K562 (cell line): Measurements from ENCODE around the gene SLC7A6. TPM values are rescaled to one million over a fixed set of nuclear protein-coding genes. Genes with fewer than 3 reads are reported as not detected.
A peak's percentile ranks its signal among the peaks of the same experiment; 100 is the strongest.

Experiments used
- ATAC-seq: fragments of 200-7000 bp; cut with Tn5 transposase; 3 replicates; pipeline ENCODE4 v1.9.1; 2020; ENCODE audit warnings: moderate library complexity
- BruUV-seq: library from RNA; stranded (reverse); fragments of 400-500 nt; replicated peaks from 2 replicates; lab custom pipeline; 2021; lab: Mats Ljungman, UMichigan
- CTCF ChIA-PET: fragments of 300-600 bp; formaldehyde crosslinking; extraction: SDS; loops from one replicate; lab custom pipeline; 2021; ENCODE audit warnings: low intra/inter-chr PET ratio; lab: Yijun Ruan, JAX
- POLR2A ChIA-PET: fragments of 300-600, 350-650 bp; sonication (Branson Sonifier 250); formaldehyde crosslinking; extraction: SDS; loops from one replicate; lab custom pipeline; 2021; ENCODE audit warnings: antibody characterized with exemption, inconsistent platforms; lab: Yijun Ruan, JAX
- DNase-seq, 4 experiments: peaks; one replicate each; pipeline versions ENCODE4 v3.0.0 to v3.0.0-alpha.2; 2011 to 2018; ENCODE audit warnings: low spot score in 3 of 4, mixed read lengths in 3 of 4; ENCODE audit errors: extremely low read depth in 1 of 4
- FAIRE-seq: peaks from 2 replicates; lab custom pipeline; 2011; peaks lifted over from hg19 to GRCh38; lab: Jason Lieb, UNC
- H2AFZ ChIP-seq: 2 replicates; pipeline ENCODE4 v1.6.0; 2011; ENCODE audit warnings: low read depth, low read length, control low read depth, inconsistent platforms
- H3K27ac ChIP-seq: fragments of 200-600 bp; 3 replicates; pipeline ENCODE4 v1.8.0; 2011; ENCODE audit warnings: low read depth, mild to moderate bottlenecking, control low read depth, inconsistent platforms, low read length, moderate library complexity, mixed read lengths; ENCODE audit errors: extremely low read depth
- H3K27me3 ChIP-seq, 2 experiments: fragments of 300-600 bp in 1 of 2; 2 replicates in 1 of 2; 3 replicates in 1 of 2; pipeline versions ENCODE4 v1.6.0 to v1.8.0; 2011; ENCODE audit warnings: inconsistent platforms in 2 of 2, low read length in 2 of 2, mild to moderate bottlenecking in 1 of 2, mixed read lengths in 1 of 2, moderate library complexity in 1 of 2; ENCODE audit not compliant: control insufficient read depth in 2 of 2, insufficient read depth in 2 of 2
- H3K36me3 ChIP-seq: fragments of 300-600 bp; 3 replicates; pipeline ENCODE4 v1.8.0; 2011; ENCODE audit warnings: mild to moderate bottlenecking, low read length, inconsistent platforms; ENCODE audit not compliant: control insufficient read depth, insufficient read depth
- H3K4me1 ChIP-seq, 2 experiments: fragments of 200-600 bp in 1 of 2; replicated peaks in 1 of 2; 2 replicates in 1 of 2; 3 replicates in 1 of 2; pipeline versions ENCODE4 v1.5.1 to v1.8.0; 2011; ENCODE audit warnings: inconsistent platforms in 2 of 2, low read length in 2 of 2, mild to moderate bottlenecking in 1 of 2, mixed read lengths in 1 of 2, moderate library complexity in 1 of 2; ENCODE audit not compliant: control insufficient read depth in 2 of 2, insufficient read depth in 2 of 2
- H3K4me2 ChIP-seq: 2 replicates; pipeline ENCODE4 v1.6.1; 2011; ENCODE audit warnings: low read length, control low read depth, inconsistent platforms, mixed read lengths; ENCODE audit not compliant: insufficient read depth
- H3K4me3 ChIP-seq: fragments of 200-600 bp; sonication (generic), shearing (Covaris generic); 2 replicates; pipeline ENCODE4 v1.5.1; 2016; ENCODE audit warnings: control low read depth, inconsistent platforms
- H3K79me2 ChIP-seq: fragments of 200-600 bp; 3 replicates; pipeline ENCODE4 v1.8.0; 2011; ENCODE audit warnings: low read length, inconsistent platforms; ENCODE audit not compliant: control insufficient read depth, insufficient read depth
- H3K9ac ChIP-seq, 2 experiments: 2 replicates each; pipeline versions ENCODE4 v1.6.0 to v1.6.1; 2011; ENCODE audit warnings: low read depth in 2 of 2, low read length in 2 of 2, control low read depth in 1 of 2, inconsistent platforms in 1 of 2, mild to moderate bottlenecking in 1 of 2, mixed read lengths in 1 of 2; ENCODE audit not compliant: insufficient read depth in 1 of 2
- H3K9me1 ChIP-seq: one replicate; pipeline ENCODE4 v1.6.0; 2011; ENCODE audit warnings: inconsistent platforms, mild to moderate bottlenecking, low read length, moderate library complexity; ENCODE audit not compliant: control insufficient read depth, insufficient read depth
- H3K9me3 ChIP-seq: replicated peaks from 2 replicates; pipeline ENCODE4 v1.5.1; 2011; ENCODE audit warnings: low read depth, low read length, inconsistent platforms; ENCODE audit not compliant: control insufficient read depth, insufficient read depth
- H4K20me1 ChIP-seq: replicated peaks from 2 replicates; pipeline ENCODE4 v1.6.1; 2011; ENCODE audit warnings: low read length, inconsistent platforms, mixed read lengths; ENCODE audit not compliant: control insufficient read depth, insufficient read depth
- HDAC8 ChIP-seq: fragments of 450-650 bp; IDR thresholded peaks from 2 replicates; pipeline ENCODE4 v1.6.1; 2016; ENCODE audit warnings: mild to moderate bottlenecking, missing genetic modification characterization, moderate library complexity, missing compliant biosample characterization
- HNRNPK ChIP-seq: fragments of 200-400 bp; formaldehyde crosslinking; IDR thresholded peaks from one replicate; pipeline ENCODE4 v1.6.1; 2018; ENCODE audit warnings: mild to moderate bottlenecking, low read depth, low read length; ENCODE audit not compliant: poor library complexity, severe bottlenecking
- HNRNPLL ChIP-seq: fragments of 200-400 bp; formaldehyde crosslinking; IDR thresholded peaks from 2 replicates; pipeline ENCODE4 v1.6.1; 2017; ENCODE audit warnings: low read length, low read depth, mild to moderate bottlenecking; ENCODE audit not compliant: poor library complexity, severe bottlenecking
- MEF2D ChIP-seq: conservative IDR thresholded peaks from 2 replicates; pipeline ENCODE4 v1.6.1; 2016; ENCODE audit warnings: low read depth, missing genetic modification characterization, missing compliant biosample characterization
- NR3C1 ChIP-seq: sonication (generic); formaldehyde crosslinking; IDR thresholded peaks from 2 replicates; pipeline ENCODE4 v1.8.1; 2022; ENCODE audit warnings: missing genetic modification reagents
- RBM14 ChIP-seq: fragments of 200-400 bp; formaldehyde crosslinking; IDR thresholded peaks from 2 replicates; pipeline ENCODE4 v1.6.1; 2018; ENCODE audit warnings: low read depth, mild to moderate bottlenecking, low read length, moderate library complexity, borderline replicate concordance; ENCODE audit not compliant: insufficient read depth
- RREB1 ChIP-seq: fragments of 250-450 bp; sonication (Bioruptor Pico); IDR thresholded peaks from 2 replicates; pipeline ENCODE4 v1.4.0; 2020
- ZBTB26 ChIP-seq: fragments of 450-650 bp; formaldehyde crosslinking; IDR thresholded peaks from 2 replicates; pipeline ENCODE4 v1.4.0; 2022; ENCODE audit warnings: missing genetic modification characterization
- WGBS: fragments of 100-300 bp; shearing (Covaris generic); methylation state at CpG from one replicate; pipeline ENCODE4 v1.1.6; 2016; ENCODE audit warnings: low coverage, mixed read lengths; ENCODE audit not compliant: insufficient coverage; ENCODE audit errors: missing lambda C conversion rate; 5-methylcytosine and 5-hydroxymethylcytosine counted together
- in situ Hi-C: fragments of 300-500 bp; cut with MboI; formaldehyde crosslinking; loops from 4 replicates; pipeline ENCODE4 v1.15.0; 2018; ENCODE audit warnings: inconsistent platforms, mixed read lengths
- intact Hi-C: fragments of 100-400 bp; cut with micrococcal nuclease; formaldehyde crosslinking; loops from 2 replicates; pipeline ENCODE4 v1.14.2; 2022
- polyA plus RNA-seq, 8 experiments: library from polyadenylated mRNA; depleted of rRNA in 4 of 8; stranded (reverse) in 5 of 8; unstranded in 3 of 8; fragments of >200 nt; fragmentation: Nextera tagmentation in 2 of 8; fragmentation: Illumina TruSeq in 1 of 8; extraction: Ambion mirVana in 2 of 8; extraction: Trizol in 1 of 8; gene quantifications; 2 replicates each; pipeline versions ENCODE4 v1.2.1 to v1.2.3, GENCODE V29; 2011 to 2014; ENCODE audit warnings: inconsistent platforms in 1 of 8, missing spikeins in 1 of 8
- total RNA-seq, 7 experiments: library from RNA; depleted of rRNA in 6 of 7; stranded (reverse); fragments of >200 nt in 6 of 7; fragmentation: Illumina TruSeq in 2 of 7; extraction: Trizol in 2 of 7; gene quantifications; 2 replicates each; pipeline versions ENCODE4 v1.2.1 to v1.2.3, GENCODE V29; 2011 to 2021; ENCODE audit warnings: low replicate concordance in 1 of 7

SLC7A6 gene
- total and polyA plus RNA-seq, 9 of the 15 experiments (the other 6 are each of a cell fraction or from before 2014, with no cell fraction given), result 12.6 to 60.1 (median 29.8) TPM

GRCh38 chr16:68310437-68310773 lies 46.1 kb downstream of the SLC7A6 start:
- DNase-seq, result peak in 2 of 4 experiments; percentile 68 to 74
- H3K4me1 ChIP-seq, result peaks cover 14 to 28% of the 10 kb centered on the region in 2 experiments; a peak in 4 of 5 replicates
- no peaks in the 10 kb centered on the region for H3K27me3 ChIP-seq
- intact Hi-C loops, result no loop called here
- in situ Hi-C loops, result loop anchor here (10.0 kb wide), 1 partner anchor 316 kb away; the partner anchor contains the start of gene DPEP2
- ChIA-PET CTCF (no interaction called here), POLR2A (interaction anchor here (0.5 to 1.7 kb wide), 18 partner anchors 9 to 805 kb away, joined by 3 to 17 read pairs (median 4); partner anchors contain the start of gene SLC7A6)
- H3K79me2 ChIP-seq, result peaks cover 76% of the 10 kb centered on the region
- peaks cover 70% of the 10 kb centered on the region for H3K36me3 ChIP-seq
- peak; percentile 58 for ATAC-seq
- peak overlapping the region; percentile 94 for H3K4me2 ChIP-seq
- no peak for FAIRE-seq
- TSS peak; percentile 74 for BruUV-seq
- H3K27ac ChIP-seq, result peak overlapping the region; percentile 79
- H3K4me3 ChIP-seq, result peak overlapping the region; percentile 81
- H2AFZ ChIP-seq, result peak overlapping the region; percentile 83
- WGBS, result 0% methylated on average over 28 of the region's 29 CpGs
- no peaks in the 10 kb centered on the region for H3K9me3 ChIP-seq
- peak overlapping the region; percentile 78 to 94 for H3K9ac ChIP-seq
- no peaks in the 10 kb centered on the region for H3K9me1 ChIP-seq
- no peaks in the 10 kb centered on the region for H4K20me1 ChIP-seq
- 0 out of 2 replicates have a peak, but pooled peaks have one; percentile 5 for TF ChIP-seq ZBTB26 (CRISPR knock-in tag)
- TF ChIP-seq RBM14, result no peak
- TF ChIP-seq HNRNPK, result no peak
- no peak for TF ChIP-seq MEF2D (tag)
- no peak for TF ChIP-seq HDAC8 (tag)
- peak; percentile 52 for TF ChIP-seq HNRNPLL
- TF ChIP-seq NR3C1 (CRISPR knock-in tag), result 0 out of 2 replicates have a peak, but pooled peaks have one; percentile 37
- TF ChIP-seq RREB1, result peak; percentile 63; the same call in 1 of the 2 replicates
